Measurements from ENCODE around the gene TDO2.
"Not testable (repeated sequence)": the region's sequence is repeated elsewhere in the genome, so short reads cannot be mapped to it uniquely, and the experiment has no call there.

Gene TDO2

GRCh38 chr4:155924637-155925036 lies 21.1 kb downstream of the TDO2 start:
- Histone ChIP-seq H3K27ac (ENCODE audit: insufficient read depth in 1 of 2, low read depth in 1 of 2, low read length in 2 of 2, poor library complexity in 1 of 2, severe bottlenecking in 2 of 2) (no peak overlapping the region), H3K36me3 (ENCODE audit: control insufficient read depth in 4 of 4, insufficient read depth in 4 of 4, low read length in 3 of 4) (peaks cover 0 to 15% (median 2%) of the 10 kb centered on the region in 4 experiments), H3K27me3 (replicated peaks in 2 of 5; ENCODE audit: control insufficient read depth in 4 of 5, insufficient read depth in 5 of 5, low read length in 4 of 5) (no peaks in the 10 kb centered on the region), H3K4me1 (ENCODE audit: control extremely low read depth in 1 of 4, control insufficient read depth in 4 of 4, insufficient read depth in 4 of 4, low read length in 3 of 4) (no peaks in the 10 kb centered on the region), H3K4me3 (ENCODE audit: control insufficient read depth in 1 of 7, extremely low read depth in 1 of 7, insufficient read depth in 4 of 7, low read depth in 2 of 7, low read length in 6 of 7) (no peak overlapping the region), H3K9me3 (ENCODE audit: control extremely low read depth in 1 of 5, control insufficient read depth in 4 of 5, insufficient read depth in 2 of 5, low read depth in 1 of 5, low read length in 4 of 5) (peaks cover 0 to 9% (median under 1%) of the 10 kb centered on the region in 5 experiments)
- POLR2A ChIA-PET: no interaction called here
- WGBS (ENCODE audit: insufficient coverage): 74% methylated on average over 3 of the region's 3 CpGs
- CTCF ChIA-PET: no interaction called here
- no peak for DNase-seq

GRCh38 chr4:155929833-155930232 lies 26.3 kb downstream of the TDO2 start:
- H3K36me3 ChIP-seq (ENCODE audit: control insufficient read depth in 4 of 4, insufficient read depth in 4 of 4, low read length in 3 of 4): peaks cover 0 to 24% (median 2%) of the 10 kb centered on the region in 4 experiments
- no peaks in the 10 kb centered on the region for H3K27me3 ChIP-seq (replicated peaks in 2 of 5; ENCODE audit: control insufficient read depth in 4 of 5, insufficient read depth in 5 of 5, low read length in 4 of 5)
- CTCF ChIA-PET: no interaction called here
- DNase-seq: no peak
- POLR2A ChIA-PET: no interaction called here
- 80% methylated on average over 2 of the region's 3 CpGs for WGBS (ENCODE audit: insufficient coverage)
- peaks cover 0 to 11% (median 5%) of the 10 kb centered on the region in 5 experiments for H3K9me3 ChIP-seq (ENCODE audit: control extremely low read depth in 1 of 5, control insufficient read depth in 4 of 5, insufficient read depth in 2 of 5, low read depth in 1 of 5, low read length in 4 of 5)
- H3K27ac ChIP-seq (ENCODE audit: insufficient read depth in 1 of 2, low read depth in 1 of 2, low read length in 2 of 2, poor library complexity in 1 of 2, severe bottlenecking in 2 of 2): no peak overlapping the region
- no peak overlapping the region for H3K4me3 ChIP-seq (ENCODE audit: control insufficient read depth in 1 of 7, extremely low read depth in 1 of 7, insufficient read depth in 4 of 7, low read depth in 2 of 7, low read length in 6 of 7)
- H3K4me1 ChIP-seq (ENCODE audit: control extremely low read depth in 1 of 4, control insufficient read depth in 4 of 4, insufficient read depth in 4 of 4, low read length in 3 of 4): no peaks in the 10 kb centered on the region

GRCh38 chr4:155930330-155930729 lies 26.8 kb downstream of the TDO2 start:
- Histone ChIP-seq H3K27me3 (replicated peaks in 2 of 5; ENCODE audit: control insufficient read depth in 4 of 5, insufficient read depth in 5 of 5, low read length in 4 of 5) (no peaks in the 10 kb centered on the region), H3K36me3 (ENCODE audit: control insufficient read depth in 4 of 4, insufficient read depth in 4 of 4, low read length in 3 of 4) (peaks cover 0 to 28% (median 2%) of the 10 kb centered on the region in 4 experiments), H3K4me3 (ENCODE audit: control insufficient read depth in 1 of 7, extremely low read depth in 1 of 7, insufficient read depth in 4 of 7, low read depth in 2 of 7, low read length in 6 of 7) (no peak overlapping the region), H3K4me1 (ENCODE audit: control extremely low read depth in 1 of 4, control insufficient read depth in 4 of 4, insufficient read depth in 4 of 4, low read length in 3 of 4) (no peaks in the 10 kb centered on the region), H3K9me3 (ENCODE audit: control extremely low read depth in 1 of 5, control insufficient read depth in 4 of 5, insufficient read depth in 2 of 5, low read depth in 1 of 5, low read length in 4 of 5) (peaks cover 0 to 11% (median 5%) of the 10 kb centered on the region in 5 experiments), H3K27ac (ENCODE audit: insufficient read depth in 1 of 2, low read depth in 1 of 2, low read length in 2 of 2, poor library complexity in 1 of 2, severe bottlenecking in 2 of 2) (no peak overlapping the region)
- no peak for DNase-seq
- ChIA-PET CTCF (no interaction called here), POLR2A (no interaction called here)
- no CpG with 5 or more reads among the region's 2 CpGs for WGBS (ENCODE audit: insufficient coverage)

GRCh38 chr4:155931634-155932033 lies 28.1 kb downstream of the TDO2 start:
- H3K27ac ChIP-seq (ENCODE audit: insufficient read depth in 1 of 2, low read depth in 1 of 2, low read length in 2 of 2, poor library complexity in 1 of 2, severe bottlenecking in 2 of 2): no peak overlapping the region
- no peak overlapping the region for H3K4me3 ChIP-seq (ENCODE audit: control insufficient read depth in 1 of 7, extremely low read depth in 1 of 7, insufficient read depth in 4 of 7, low read depth in 2 of 7, low read length in 6 of 7)
- WGBS (ENCODE audit: insufficient coverage): 100% methylated on average over 2 of the region's 4 CpGs
- ChIA-PET POLR2A (no interaction called here), CTCF (interaction anchor here (0.7 kb wide), 1 partner anchor 10 kb away, joined by 3 read pairs; no protein-coding TSS in a partner anchor)
- peaks cover 0 to 11% (median 5%) of the 10 kb centered on the region in 5 experiments for H3K9me3 ChIP-seq (ENCODE audit: control extremely low read depth in 1 of 5, control insufficient read depth in 4 of 5, insufficient read depth in 2 of 5, low read depth in 1 of 5, low read length in 4 of 5)
- peaks cover 0 to 31% (median 2%) of the 10 kb centered on the region in 4 experiments for H3K36me3 ChIP-seq (ENCODE audit: control insufficient read depth in 4 of 4, insufficient read depth in 4 of 4, low read length in 3 of 4)
- DNase-seq: no peak
- no peaks in the 10 kb centered on the region for H3K27me3 ChIP-seq (replicated peaks in 2 of 5; ENCODE audit: control insufficient read depth in 4 of 5, insufficient read depth in 5 of 5, low read length in 4 of 5)
- no peaks in the 10 kb centered on the region for H3K4me1 ChIP-seq (ENCODE audit: control extremely low read depth in 1 of 4, control insufficient read depth in 4 of 4, insufficient read depth in 4 of 4, low read length in 3 of 4)

- H3K27me3 ChIP-seq (replicated peaks in 2 of 5; ENCODE audit: control insufficient read depth in 4 of 5, insufficient read depth in 5 of 5, low read length in 4 of 5); CTCF ChIA-PET; H3K4me3 ChIP-seq (ENCODE audit: control insufficient read depth in 1 of 7, extremely low read depth in 1 of 7, insufficient read depth in 4 of 7, low read depth in 2 of 7, low read length in 6 of 7); H3K9me3 ChIP-seq (ENCODE audit: control extremely low read depth in 1 of 5, control insufficient read depth in 4 of 5, insufficient read depth in 2 of 5, low read depth in 1 of 5, low read length in 4 of 5); H3K27ac ChIP-seq (ENCODE audit: insufficient read depth in 1 of 2, low read depth in 1 of 2, low read length in 2 of 2, poor library complexity in 1 of 2, severe bottlenecking in 2 of 2); DNase-seq; H3K4me1 ChIP-seq (ENCODE audit: control extremely low read depth in 1 of 4, control insufficient read depth in 4 of 4, insufficient read depth in 4 of 4, low read length in 3 of 4); POLR2A ChIA-PET: not testable (repeated sequence)
- WGBS (ENCODE audit: insufficient coverage): 83% methylated on average over 1 of the region's 4 CpGs
- H3K36me3 ChIP-seq (ENCODE audit: control insufficient read depth in 4 of 4, insufficient read depth in 4 of 4, low read length in 3 of 4): peaks cover 0 to 24% (median 7%) of the 10 kb centered on the region in 4 experiments
Measured at GRCh38 chr4:155934634-155935033, 31.1 kb downstream of the TDO2 start.

- ChIA-PET POLR2A (no interaction called here), CTCF (no interaction called here)
- no peak overlapping the region for H3K27ac ChIP-seq (ENCODE audit: insufficient read depth in 1 of 2, low read depth in 1 of 2, low read length in 2 of 2, poor library complexity in 1 of 2, severe bottlenecking in 2 of 2)
- peaks cover 0 to 17% (median 8%) of the 10 kb centered on the region in 4 experiments for H3K36me3 ChIP-seq (ENCODE audit: control insufficient read depth in 4 of 4, insufficient read depth in 4 of 4, low read length in 3 of 4)
- H3K9me3 ChIP-seq (ENCODE audit: control extremely low read depth in 1 of 5, control insufficient read depth in 4 of 5, insufficient read depth in 2 of 5, low read depth in 1 of 5, low read length in 4 of 5): peaks cover 0 to 3% (median 0%) of the 10 kb centered on the region in 5 experiments
- H3K27me3 ChIP-seq (replicated peaks in 2 of 5; ENCODE audit: control insufficient read depth in 4 of 5, insufficient read depth in 5 of 5, low read length in 4 of 5): no peaks in the 10 kb centered on the region
- H3K4me3 ChIP-seq (ENCODE audit: control insufficient read depth in 1 of 7, extremely low read depth in 1 of 7, insufficient read depth in 4 of 7, low read depth in 2 of 7, low read length in 6 of 7): no peak overlapping the region
- no peak for DNase-seq
- H3K4me1 ChIP-seq (ENCODE audit: control extremely low read depth in 1 of 4, control insufficient read depth in 4 of 4, insufficient read depth in 4 of 4, low read length in 3 of 4): no peaks in the 10 kb centered on the region
- WGBS (ENCODE audit: insufficient coverage): 100% methylated on average over 3 of the region's 4 CpGs
Measured at GRCh38 chr4:155935389-155935986, 32.0 kb downstream of the TDO2 start.

- Histone ChIP-seq H3K4me1 (ENCODE audit: control extremely low read depth in 1 of 4, control insufficient read depth in 4 of 4, insufficient read depth in 4 of 4, low read length in 3 of 4) (no peaks in the 10 kb centered on the region), H3K9me3 (ENCODE audit: control extremely low read depth in 1 of 5, control insufficient read depth in 4 of 5, insufficient read depth in 2 of 5, low read depth in 1 of 5, low read length in 4 of 5) (no peaks in the 10 kb centered on the region), H3K36me3 (ENCODE audit: control insufficient read depth in 4 of 4, insufficient read depth in 4 of 4, low read length in 3 of 4) (peaks cover 0 to 14% (median 12%) of the 10 kb centered on the region in 4 experiments), H3K27me3 (replicated peaks in 2 of 5; ENCODE audit: control insufficient read depth in 4 of 5, insufficient read depth in 5 of 5, low read length in 4 of 5) (no peaks in the 10 kb centered on the region), H3K4me3 (ENCODE audit: control insufficient read depth in 1 of 7, extremely low read depth in 1 of 7, insufficient read depth in 4 of 7, low read depth in 2 of 7, low read length in 6 of 7) (no peak overlapping the region), H3K27ac (ENCODE audit: insufficient read depth in 1 of 2, low read depth in 1 of 2, low read length in 2 of 2, poor library complexity in 1 of 2, severe bottlenecking in 2 of 2) (no peak overlapping the region)
- no peak for DNase-seq
- 100% methylated on average over 4 of the region's 6 CpGs for WGBS (ENCODE audit: insufficient coverage)
- ChIA-PET CTCF (interaction anchor here (1.2 to 1.5 kb wide), 2 partner anchors 9 to 12 kb away, joined by 3 to 6 read pairs; partner anchors contain the start of gene CTSO), POLR2A (no interaction called here)
Measured at GRCh38 chr4:155941085-155941790, 37.7 kb downstream of the TDO2 start.
